Mammary epithelial cell (primary cell): ENCODE data around the gene SORBS1.
"Not testable (repeated sequence)": the region's sequence is repeated elsewhere in the genome, so short reads cannot be mapped to it uniquely, and the experiment has no call there.

Experiments used
- CTCF ChIP-seq, 2 donors: IDR thresholded peaks in 1 of 2; conservative IDR thresholded peaks in 1 of 2; 2 replicates each; pipeline ENCODE4 v1.5.1; 2011 to 2012; ENCODE audit warnings: inconsistent platforms in 2 of 2, low read length in 2 of 2, mild to moderate bottlenecking in 2 of 2, control low read depth in 1 of 2, low read depth in 1 of 2; ENCODE audit not compliant: insufficient read depth in 1 of 2; ENCODE audit errors: extremely low read depth in 1 of 2
- EZH2 ChIP-seq: IDR thresholded peaks from 2 replicates; pipeline ENCODE4 v1.6.1; 2012; ENCODE audit warnings: low read length, inconsistent platforms, borderline replicate concordance

- not testable (repeated sequence) for TF ChIP-seq CTCF (conservative IDR thresholded peaks at IDR 0.05 in 1 of 2, IDR thresholded peaks at IDR 0.05 in 1 of 2; ENCODE audit: extremely low read depth in 1 of 2, insufficient read depth in 1 of 2, low read depth in 1 of 2, low read length in 2 of 2); EZH2
Observed at GRCh38 chr10:95467642-95468041, 93.5 kb downstream of the SORBS1 start.
